GM23248 (cell line): Measurements from ENCODE around the gene PTPRA.

ENCODE experiments used
- EZH2 ChIP-seq: fragments of 200-600 bp; sonication (generic); IDR thresholded peaks from 2 replicates; pipeline ENCODE4 v1.6.1; 2018; ENCODE audit warnings: antibody characterized with exemption, mild to moderate bottlenecking; ENCODE audit not compliant: insufficient read depth, poor library complexity, severe bottlenecking
- EZH2phosphoT487 ChIP-seq: fragments of 200-600 bp; sonication (generic); IDR thresholded peaks from 2 replicates; pipeline ENCODE4 v1.6.1; 2018; ENCODE audit warnings: antibody characterized with exemption, moderate library complexity, mild to moderate bottlenecking, low read depth; ENCODE audit not compliant: insufficient read depth

GRCh38 chr20:2883726-2884637, 10.7 kb downstream of the PTPRA start:
- TF ChIP-seq EZH2 (no peak), EZH2phosphoT487 (no peak)
